Measurements from ENCODE around the gene CLOCK.

CLOCK gene

DNA sequence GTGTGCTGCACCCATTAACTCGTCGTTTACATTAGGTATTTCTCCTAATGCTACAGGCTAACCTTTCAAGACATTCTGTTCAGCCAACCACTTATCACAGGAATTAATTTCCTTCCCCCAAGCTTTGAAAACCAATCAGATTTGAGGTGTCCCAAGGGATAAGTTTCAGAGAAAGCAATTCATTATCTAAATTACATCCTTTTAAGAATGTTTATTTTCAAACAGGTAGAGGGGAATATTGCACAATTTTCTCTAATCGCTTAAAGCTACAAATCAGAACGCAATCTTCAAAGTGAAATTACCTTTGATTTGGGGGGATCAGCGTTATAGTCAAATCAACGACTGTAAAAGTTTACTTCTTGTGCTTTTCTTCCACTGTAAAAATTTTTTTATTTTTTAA is 1.6 kb downstream of the CLOCK start:
- TF ChIP-seq, protein P1, sequence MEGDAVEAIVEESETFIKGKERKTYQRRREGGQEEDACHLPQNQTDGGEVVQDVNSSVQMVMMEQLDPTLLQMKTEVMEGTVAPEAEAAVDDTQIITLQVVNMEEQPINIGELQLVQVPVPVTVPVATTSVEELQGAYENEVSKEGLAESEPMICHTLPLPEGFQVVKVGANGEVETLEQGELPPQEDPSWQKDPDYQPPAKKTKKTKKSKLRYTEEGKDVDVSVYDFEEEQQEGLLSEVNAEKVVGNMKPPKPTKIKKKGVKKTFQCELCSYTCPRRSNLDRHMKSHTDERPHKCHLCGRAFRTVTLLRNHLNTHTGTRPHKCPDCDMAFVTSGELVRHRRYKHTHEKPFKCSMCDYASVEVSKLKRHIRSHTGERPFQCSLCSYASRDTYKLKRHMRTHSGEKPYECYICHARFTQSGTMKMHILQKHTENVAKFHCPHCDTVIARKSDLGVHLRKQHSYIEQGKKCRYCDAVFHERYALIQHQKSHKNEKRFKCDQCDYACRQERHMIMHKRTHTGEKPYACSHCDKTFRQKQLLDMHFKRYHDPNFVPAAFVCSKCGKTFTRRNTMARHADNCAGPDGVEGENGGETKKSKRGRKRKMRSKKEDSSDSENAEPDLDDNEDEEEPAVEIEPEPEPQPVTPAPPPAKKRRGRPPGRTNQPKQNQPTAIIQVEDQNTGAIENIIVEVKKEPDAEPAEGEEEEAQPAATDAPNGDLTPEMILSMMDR (IDR thresholded peaks at IDR 0.05; ENCODE audit: low read depth, low read length, missing control alignments): no peak
- H3K4me3 ChIP-seq (ENCODE audit: low read depth, low read length): peak overlapping the region; percentile 95
- DNase-seq (ENCODE audit: low read depth): no peak

DNA sequence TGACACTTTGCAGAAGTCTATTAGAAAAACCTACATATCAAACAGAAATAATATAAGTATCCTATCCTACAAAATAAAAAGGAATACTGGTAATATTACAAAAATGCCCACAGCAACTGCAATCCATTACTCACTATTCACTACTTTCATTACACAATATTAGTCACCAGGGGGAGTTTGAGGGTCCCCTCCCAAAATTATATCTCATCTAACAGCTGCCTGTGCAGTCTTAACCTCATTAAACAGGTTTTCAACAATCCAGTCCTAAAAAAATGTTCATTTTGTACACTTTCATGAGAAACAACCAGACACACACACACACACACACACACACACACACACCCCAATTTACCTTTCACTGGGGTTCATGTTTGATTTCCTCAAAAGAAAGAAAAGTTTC is 2.9 kb downstream of the CLOCK start:
- no peak for DNase-seq (ENCODE audit: low read depth)
- H3K4me3 ChIP-seq (ENCODE audit: low read depth, low read length): no peak overlapping the region
- TF ChIP-seq, protein P1 (IDR thresholded peaks at IDR 0.05; ENCODE audit: low read depth, low read length, missing control alignments): no peak

DNA sequence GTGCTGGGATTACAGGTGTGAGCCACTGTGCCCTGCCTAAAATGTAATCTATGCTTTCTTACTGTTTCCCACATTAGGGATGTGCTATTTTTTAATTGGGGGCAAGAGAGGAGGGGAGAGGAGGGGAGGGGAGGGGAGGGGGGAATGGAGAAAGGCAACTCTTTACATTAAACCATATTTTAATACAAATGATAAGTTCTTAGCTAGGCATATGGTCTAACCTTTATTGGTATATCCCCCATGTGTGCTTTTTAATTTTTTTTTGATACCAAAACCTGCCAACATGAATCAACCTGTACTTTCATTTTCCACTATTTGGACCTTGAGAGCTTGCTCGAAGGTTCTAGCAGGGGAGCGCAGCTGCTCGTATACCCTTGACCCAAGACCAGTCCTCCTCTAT is 6.4 kb downstream of the CLOCK start:
- H3K4me3 ChIP-seq (ENCODE audit: low read depth, low read length): no peak overlapping the region
- TF ChIP-seq, protein P1 (IDR thresholded peaks at IDR 0.05; ENCODE audit: low read depth, low read length, missing control alignments): no peak

DNA sequence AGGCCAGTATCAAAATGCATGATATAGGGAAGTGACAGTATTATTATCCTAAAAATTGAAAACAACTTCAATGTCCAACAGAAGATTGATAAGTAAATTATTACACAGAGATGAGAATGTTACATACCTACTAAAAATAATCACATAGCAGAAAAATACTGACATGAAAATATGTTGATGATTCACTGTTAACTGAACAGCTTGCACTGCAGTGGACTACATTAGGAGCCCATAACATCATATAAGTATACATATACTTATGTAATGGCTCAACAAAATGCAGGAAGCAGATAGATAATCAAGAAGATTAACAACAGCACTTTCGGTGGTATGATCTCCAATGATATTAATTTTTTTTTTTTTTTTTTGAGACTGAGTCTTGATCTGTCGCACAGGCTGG is 7.1 kb downstream of the CLOCK start:
- TF ChIP-seq, protein P1 (IDR thresholded peaks at IDR 0.05; ENCODE audit: low read depth, low read length, missing control alignments): no peak
- DNase-seq (ENCODE audit: low read depth): no peak
- H3K4me3 ChIP-seq (ENCODE audit: low read depth, low read length): no peak overlapping the region

More for the DNA sequence above, 6.4 kb downstream of the CLOCK start:
- no peak for DNase-seq (ENCODE audit: low read depth)

GRCh38 chr4:55538531-55538930 is 8.2 kb downstream of the CLOCK start:
- TF ChIP-seq, protein P1 (IDR thresholded peaks at IDR 0.05; ENCODE audit: low read depth, low read length, missing control alignments): no peak
- no peak for DNase-seq (ENCODE audit: low read depth)
- no peak overlapping the region for H3K4me3 ChIP-seq (ENCODE audit: low read depth, low read length)

DNA sequence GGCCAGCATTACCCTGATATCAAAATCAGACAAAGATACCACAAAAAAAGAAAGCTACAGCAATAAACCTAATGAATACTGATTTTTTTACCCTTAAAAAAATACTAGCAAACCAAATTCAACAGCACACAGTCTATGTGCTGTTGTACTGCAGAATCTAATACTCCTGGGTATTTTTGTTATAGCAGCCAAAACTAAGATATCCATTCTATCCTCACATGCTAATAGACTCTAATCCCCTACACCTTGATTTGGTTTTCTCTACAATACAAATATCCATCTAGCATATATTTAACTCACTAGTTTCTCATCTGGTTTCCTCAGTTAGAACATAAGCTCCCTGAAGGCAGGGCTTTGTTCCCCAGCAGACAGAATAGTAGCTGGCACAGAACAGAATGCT is 12.4 kb downstream of the CLOCK start:
- H3K4me3 ChIP-seq (ENCODE audit: low read depth, low read length): no peak overlapping the region
- no peak for DNase-seq (ENCODE audit: low read depth)
- TF ChIP-seq, protein P1 (IDR thresholded peaks at IDR 0.05; ENCODE audit: low read depth, low read length, missing control alignments): no peak

DNA sequence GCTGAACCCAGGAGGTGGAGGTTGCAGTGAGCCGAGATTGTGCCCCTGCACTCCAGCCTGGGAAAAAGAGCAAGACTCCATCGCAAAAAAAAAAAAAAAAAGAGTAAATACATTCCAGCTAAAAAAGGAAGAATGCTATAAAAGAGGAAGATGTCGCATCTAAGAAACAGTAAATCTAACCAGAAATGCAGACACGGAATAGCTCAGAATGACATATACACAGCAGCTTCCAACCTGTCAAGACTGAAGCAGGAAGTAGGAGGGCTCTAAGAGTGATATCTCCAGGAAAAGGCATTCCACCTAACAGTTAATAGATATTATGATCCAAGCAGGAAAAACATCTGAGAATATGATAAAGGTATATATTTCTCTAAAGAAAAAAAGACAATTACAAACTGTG is 16.0 kb downstream of the CLOCK start:
- TF ChIP-seq, protein P1 (IDR thresholded peaks at IDR 0.05; ENCODE audit: low read depth, low read length, missing control alignments): no peak

More for the DNA sequence above, 16.0 kb downstream of the CLOCK start:
- H3K4me3 ChIP-seq (ENCODE audit: low read depth, low read length): no peak overlapping the region
- no peak for DNase-seq (ENCODE audit: low read depth)
